Activated naive CD4-positive, alpha-beta T cell treated with anti-CD3 and anti-CD28 coated beads, Interleukin-2, amount 50 U/mL, for 72 hours (primary cell): Measurements from ENCODE around the gene CEMIP2. TPM values are rescaled to one million over a fixed set of nuclear protein-coding genes. Genes with fewer than 3 reads are reported as not detected.

Experiments used
- total RNA-seq, 2 donors: library from RNA; stranded (reverse); gene quantifications; one replicate each; pipeline ENCODE4 v1.2.3, GENCODE V29; 2022

The CEMIP2 gene
- total RNA-seq, 2 donors from 2014 or later = 48.8 to 66.5 TPM

Other genes starting within 250 kb of the CEMIP2 start
- gene ABHD17B, start 142.7 kb upstream of the CEMIP2 start, total RNA-seq = 10 to 100 TPM; 11.1 to 15.4 TPM
- gene C9orf85, start 143.1 kb upstream of the CEMIP2 start, total RNA-seq = 1 to 10 TPM; 9.5 to 10.0 TPM